ENCODE results near the gene RHOBTB3.

- TF ChIP-seq CTCF (IDR thresholded peaks at IDR 0.05; ENCODE audit: insufficient read depth, low read length): no peak
- no peak for TF ChIP-seq REST (IDR thresholded peaks at IDR 0.05; ENCODE audit: insufficient replicate concordance, low read depth)
Measured at GRCh38 chr5:95725071-95725820, 5.9 kb upstream of the RHOBTB3 start.
